PFSK-1 (cell line): ENCODE results near the gene RBM17.

Experiments
- POLR2AphosphoS5 ChIP-seq: IDR thresholded peaks from 2 replicates; pipeline ENCODE4 v1.6.1; 2012; ENCODE audit warnings: low read depth, mild to moderate bottlenecking, control low read depth, low read length, moderate library complexity
- REST ChIP-seq, 2 experiments: IDR thresholded peaks; 2 replicates each; pipeline versions ENCODE4 v1.6.1 to v1.8.0; 2011 to 2012; ENCODE audit warnings: low read depth in 2 of 2, low read length in 2 of 2, control low read depth in 1 of 2, inconsistent platforms in 1 of 2, mild to moderate bottlenecking in 1 of 2, moderate library complexity in 1 of 2; ENCODE audit not compliant: insufficient read depth in 1 of 2
- TAF1 ChIP-seq: IDR thresholded peaks from 2 replicates; pipeline ENCODE4 v1.6.1; 2012; ENCODE audit warnings: low read length, control low read depth, borderline replicate concordance; ENCODE audit not compliant: insufficient read depth

- TF ChIP-seq REST (IDR thresholded peaks at IDR 0.05; ENCODE audit: insufficient read depth in 1 of 2, low read depth in 2 of 2, low read length in 2 of 2) (no peak), POLR2AphosphoS5 (no peak), TAF1 (no peak)
Measured at GRCh38 chr10:6136215-6137201, 47.7 kb downstream of the RBM17 start.
